Activated CD8-positive, alpha-beta memory T cell treated with anti-CD3 and anti-CD28 coated beads for 1 hour (primary cell): ENCODE results near the gene TSPAN32.
"Not testable (repeated sequence)": the region's sequence is repeated elsewhere in the genome, so short reads cannot be mapped to it uniquely, and the experiment has no call there.

Experiments used
- DNase-seq, 2 donors: peaks; one replicate each; pipeline ENCODE4 v3.0.0-alpha.2; 2020; ENCODE audit warnings: low read depth in 1 of 2; ENCODE audit errors: extremely low read depth in 1 of 2

TSPAN32 gene

GRCh38 chr11:2280208-2280607, 21.6 kb upstream of the TSPAN32 start:
- DNase-seq, result no peak

GRCh38 chr11:2286350-2286749, 15.5 kb upstream of the TSPAN32 start:
- not testable (repeated sequence) for DNase-seq

DNA sequence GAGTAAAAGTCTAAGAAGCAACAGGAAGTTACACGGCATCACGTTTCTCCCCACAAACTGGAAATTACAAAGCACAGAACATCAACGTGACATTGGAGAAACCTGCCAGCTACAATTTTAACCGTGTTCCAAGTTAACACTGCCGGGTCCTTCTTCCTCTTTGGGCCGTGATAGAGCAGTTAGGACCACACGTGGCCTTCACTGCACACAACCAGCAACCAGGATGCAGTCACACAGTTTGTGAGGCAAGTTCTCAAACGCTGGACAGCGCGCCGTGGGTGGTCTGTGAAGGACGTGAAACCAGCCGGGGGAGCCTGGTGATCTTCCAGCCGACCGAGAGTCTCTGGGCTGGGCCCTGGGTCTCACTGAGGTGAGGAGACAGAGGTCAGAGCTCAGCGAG, 14.7 kb upstream of the TSPAN32 start:
- no peak for DNase-seq

GRCh38 chr11:2289350-2289749, 12.5 kb upstream of the TSPAN32 start:
- DNase-seq, result no peak

- DNase-seq, result no peak
These were observed 12.0 kb upstream of the TSPAN32 start for GRCh38 chr11:2289859-2290258.

DNA sequence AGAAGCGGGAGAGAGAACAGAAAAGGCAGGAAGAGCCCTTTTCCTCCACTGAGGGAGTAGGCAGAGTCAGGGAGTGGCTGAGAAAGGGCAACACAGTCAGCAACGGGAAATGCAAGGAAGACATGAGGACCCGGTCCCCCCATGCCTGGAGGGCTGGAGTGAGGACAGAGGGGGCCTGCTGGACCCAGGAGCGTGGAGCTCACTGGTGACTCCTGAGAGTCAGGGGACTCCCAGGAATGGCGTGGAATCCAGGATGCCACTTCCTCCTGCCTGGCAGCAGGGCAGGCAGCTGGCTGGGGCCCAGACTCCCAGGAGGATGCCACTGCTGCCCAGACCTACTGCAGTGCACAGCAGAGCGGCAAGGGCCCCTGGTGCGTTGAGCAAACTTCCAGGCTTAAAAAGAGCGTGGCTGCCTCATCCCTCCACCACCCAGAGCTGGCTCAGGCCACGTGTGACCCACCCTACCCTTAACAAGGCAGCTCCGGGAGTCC, 11.4 kb upstream of the TSPAN32 start:
- DNase-seq, result no peak

DNA sequence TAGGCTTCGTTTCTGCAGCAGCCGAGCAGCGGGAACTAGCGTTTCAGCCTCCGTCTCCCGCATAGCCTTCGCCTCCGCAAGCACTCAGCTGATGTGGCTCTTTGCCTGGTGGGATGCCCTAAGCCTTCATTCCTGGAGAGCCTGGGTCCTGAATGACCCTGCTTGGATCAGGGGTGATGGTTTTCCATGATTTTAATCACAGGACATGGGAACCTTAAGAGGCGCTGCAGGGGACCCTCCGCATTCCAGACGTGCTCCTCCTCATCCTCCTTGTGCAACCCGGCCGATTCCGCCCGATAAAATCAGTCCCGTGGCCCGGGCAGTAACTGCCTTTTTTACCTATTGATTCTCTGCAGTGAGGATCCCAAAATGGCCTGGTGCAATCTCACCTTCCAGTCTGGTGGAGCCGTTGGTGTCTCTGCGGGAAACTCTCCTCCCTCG, 8.3 kb upstream of the TSPAN32 start:
- DNase-seq, result no peak

DNA sequence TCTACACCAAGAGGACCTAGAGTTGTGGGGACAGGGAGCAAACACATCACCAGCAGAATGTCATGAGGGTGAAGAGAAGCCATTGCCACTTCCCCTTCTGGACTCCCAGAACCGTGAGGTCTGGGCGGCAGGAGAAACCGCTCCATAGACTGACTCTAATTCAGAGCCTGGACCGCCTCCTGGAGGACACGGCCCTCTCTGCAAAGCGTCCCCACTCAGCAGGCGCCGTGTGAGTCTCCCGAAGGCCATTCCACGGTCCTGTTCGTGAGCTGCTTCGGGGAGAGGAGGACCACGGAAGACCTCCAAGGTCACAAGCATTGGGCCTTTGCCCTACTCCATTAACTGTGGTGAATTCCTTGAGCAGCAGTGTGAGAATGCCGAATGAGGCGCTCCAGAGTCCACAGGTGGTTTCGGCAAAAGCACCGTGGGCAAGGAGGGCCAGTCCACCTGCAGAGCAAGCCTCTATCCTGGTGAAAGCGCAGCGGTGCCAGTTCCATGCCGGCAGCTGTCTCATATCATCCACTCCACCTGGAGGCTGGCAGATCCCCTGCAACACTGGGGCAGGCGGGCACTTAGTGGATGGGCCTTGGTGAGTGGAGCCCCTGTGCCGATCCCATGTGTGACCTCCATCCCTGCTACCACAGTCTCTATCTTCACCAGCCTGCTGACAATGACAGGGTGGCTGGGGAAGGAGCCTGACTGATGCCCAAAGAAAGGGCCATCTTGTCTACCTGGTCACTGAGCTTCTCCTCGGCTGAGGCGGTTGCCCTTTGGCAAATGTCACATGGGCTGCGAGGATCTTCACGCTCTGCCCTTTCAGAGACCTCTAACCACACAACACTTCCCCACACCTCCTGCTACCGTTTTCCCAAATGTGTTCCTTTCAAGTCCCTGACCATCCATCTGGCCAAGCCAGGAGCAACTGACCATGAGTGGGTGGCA, 7.6 kb upstream of the TSPAN32 start:
- no peak for DNase-seq

GRCh38 chr11:2294926-2295290, 6.9 kb upstream of the TSPAN32 start:
- no peak for DNase-seq

- DNase-seq, result no peak
These were observed 5.6 kb upstream of the TSPAN32 start for GRCh38 chr11:2295971-2296912.

DNA sequence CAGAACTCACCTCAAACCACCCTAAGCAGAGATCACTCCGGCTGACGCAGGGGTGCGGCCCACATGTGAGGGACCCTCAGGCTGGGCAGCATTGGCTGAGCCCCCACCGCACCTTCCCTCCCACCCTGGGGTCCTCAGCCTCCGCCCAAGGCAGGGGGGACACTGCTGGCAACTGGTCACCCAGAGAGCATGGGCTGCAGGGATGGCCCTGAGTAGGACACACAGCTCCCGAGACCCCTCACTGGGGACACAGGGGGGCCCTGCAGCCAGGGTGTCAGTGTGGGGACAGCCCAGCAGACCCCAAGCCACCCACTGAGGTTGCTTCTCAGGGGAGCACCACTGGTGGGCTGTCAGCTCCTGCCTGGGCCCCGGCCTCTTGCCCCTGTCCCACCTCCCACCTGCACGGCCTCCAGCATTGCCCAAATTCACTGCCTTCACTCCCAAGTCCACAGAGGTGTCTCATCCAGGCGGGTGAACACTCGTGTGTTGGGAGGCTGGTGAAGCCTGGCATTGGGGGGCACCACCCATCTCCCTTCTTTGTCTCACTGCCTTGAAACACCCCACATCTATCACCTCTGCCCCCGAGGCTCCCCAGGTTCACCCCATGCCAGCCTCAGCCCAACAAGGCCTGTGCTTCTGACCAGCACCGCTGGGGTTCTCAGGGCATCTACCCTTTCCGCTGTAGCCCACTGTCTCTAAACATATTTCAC, 4.7 kb upstream of the TSPAN32 start:
- DNase-seq, result no peak

DNA sequence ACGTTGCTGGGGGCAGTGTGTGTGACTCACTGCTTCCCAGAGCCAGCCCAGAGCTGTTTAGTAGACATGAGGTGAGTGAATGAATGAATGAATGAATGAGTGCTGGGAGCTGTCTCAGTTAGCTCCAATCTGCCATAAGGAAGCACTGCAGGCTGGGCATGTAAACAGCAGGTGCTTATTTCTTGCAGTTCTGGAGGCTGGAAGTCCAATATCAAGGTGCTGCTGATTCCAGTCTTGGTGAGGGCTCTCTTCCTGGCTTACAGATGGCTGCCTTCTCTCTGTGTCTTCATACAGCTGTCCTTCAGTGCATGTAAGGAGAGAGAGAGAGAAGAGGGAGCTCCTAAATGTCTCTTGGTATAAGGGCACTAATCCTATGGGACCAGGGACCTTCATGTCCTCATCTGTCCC, 4.2 kb upstream of the TSPAN32 start:
- no peak for DNase-seq

DNA sequence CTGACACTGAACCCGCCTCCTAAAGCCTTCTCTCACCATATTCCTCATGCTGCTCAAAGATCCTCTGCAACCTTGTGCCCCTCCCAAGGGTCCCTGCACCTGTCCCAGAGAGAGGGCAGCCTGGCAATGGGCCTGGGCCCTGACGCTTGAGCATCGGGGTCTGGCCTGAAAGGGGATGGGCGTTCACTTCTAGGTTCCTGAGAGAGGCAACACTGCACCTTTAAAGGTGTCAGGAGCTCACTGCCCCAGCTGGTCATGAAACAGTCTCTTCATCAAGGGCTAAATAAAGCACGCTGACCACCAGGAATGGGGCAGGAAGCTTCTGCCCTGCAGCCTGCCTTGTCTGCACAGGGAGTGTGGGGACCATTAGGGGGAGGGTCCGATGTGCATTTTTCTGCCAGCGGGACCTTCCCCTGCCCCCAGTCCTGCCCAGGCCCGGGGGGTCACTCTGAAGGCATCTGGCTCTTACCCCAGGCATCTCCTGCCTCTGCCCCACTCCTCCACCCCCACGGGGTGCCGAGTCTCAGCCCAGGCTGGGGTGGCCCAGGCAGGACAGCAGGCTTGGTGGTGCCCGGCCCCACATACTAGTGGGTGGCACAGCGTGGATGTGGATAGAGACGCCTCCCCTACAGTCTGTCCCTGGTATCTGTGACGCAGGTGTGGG, 3.5 kb upstream of the TSPAN32 start:
- no peak for DNase-seq

DNA sequence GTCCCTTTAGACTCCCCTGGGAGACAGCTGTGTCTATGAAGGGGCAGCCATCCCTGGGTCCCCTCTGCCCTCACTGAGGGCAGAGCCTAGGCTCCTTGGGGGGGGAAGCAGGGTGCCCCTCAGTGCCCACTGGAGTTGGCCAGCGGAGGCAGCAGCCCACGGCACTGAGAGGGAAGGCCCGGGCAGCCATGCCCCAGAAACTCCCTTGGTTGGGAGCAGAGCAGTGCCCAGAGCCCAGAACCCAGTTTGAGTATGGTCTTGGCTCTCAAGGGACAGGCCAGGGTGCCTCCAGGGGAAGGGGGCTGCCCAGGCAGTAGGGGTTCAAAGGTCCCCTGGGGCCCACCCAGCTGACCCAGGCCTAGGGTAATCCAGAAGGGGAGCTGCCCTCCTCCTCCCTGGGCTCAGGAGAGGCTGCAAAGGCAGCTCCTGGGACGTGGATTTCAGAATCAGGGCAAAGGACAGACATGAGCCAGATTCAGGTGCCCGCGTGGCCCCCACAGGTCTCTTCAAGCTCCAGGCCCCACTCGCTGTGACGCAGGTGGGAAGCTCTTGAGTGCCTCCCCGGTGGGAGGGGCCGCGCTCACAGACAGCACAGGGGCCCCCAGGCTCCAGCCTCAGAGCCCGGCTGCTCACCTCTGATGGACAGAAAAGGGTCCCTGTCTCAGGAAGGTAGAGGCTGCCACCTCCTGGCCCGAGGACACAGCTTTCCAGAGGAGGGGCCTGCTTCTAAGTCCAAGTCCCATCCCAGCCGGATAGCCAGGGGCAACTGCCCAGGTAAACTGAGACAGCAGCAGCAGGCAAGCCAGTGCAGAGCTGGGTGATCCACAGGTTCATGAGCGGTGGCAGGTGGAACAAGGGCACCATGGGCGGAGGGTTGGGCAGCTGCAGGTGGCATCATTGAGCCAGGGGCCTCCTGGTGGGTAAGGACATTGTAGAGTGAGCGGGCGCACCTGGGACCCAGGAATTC, 2.7 kb upstream of the TSPAN32 start:
- peak in 1 of 2 donors; percentile 19 for DNase-seq

DNA sequence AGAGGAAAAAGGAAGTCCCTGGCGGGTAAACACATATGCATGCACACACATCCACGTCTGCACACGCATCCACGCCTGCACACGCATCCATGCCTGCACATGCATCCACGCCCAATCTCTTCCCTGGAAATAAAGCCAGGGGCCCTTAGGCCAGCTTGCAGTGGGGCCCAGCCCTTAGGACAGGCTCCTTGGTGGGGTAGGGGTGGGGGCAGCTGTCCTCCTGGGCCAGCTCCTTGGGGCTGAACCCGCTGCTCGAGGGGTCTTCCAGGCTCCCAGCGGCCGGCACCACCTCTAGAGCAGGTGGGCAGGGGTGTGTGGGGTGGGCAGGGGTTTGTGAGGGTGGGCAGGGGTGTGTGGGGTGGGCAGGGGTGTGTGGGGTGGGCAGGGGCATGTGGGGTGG, 2.0 kb upstream of the TSPAN32 start:
- no peak for DNase-seq

- no peak for DNase-seq
These were observed 1.4 kb upstream of the TSPAN32 start for GRCh38 chr11:2300290-2300935.

DNA sequence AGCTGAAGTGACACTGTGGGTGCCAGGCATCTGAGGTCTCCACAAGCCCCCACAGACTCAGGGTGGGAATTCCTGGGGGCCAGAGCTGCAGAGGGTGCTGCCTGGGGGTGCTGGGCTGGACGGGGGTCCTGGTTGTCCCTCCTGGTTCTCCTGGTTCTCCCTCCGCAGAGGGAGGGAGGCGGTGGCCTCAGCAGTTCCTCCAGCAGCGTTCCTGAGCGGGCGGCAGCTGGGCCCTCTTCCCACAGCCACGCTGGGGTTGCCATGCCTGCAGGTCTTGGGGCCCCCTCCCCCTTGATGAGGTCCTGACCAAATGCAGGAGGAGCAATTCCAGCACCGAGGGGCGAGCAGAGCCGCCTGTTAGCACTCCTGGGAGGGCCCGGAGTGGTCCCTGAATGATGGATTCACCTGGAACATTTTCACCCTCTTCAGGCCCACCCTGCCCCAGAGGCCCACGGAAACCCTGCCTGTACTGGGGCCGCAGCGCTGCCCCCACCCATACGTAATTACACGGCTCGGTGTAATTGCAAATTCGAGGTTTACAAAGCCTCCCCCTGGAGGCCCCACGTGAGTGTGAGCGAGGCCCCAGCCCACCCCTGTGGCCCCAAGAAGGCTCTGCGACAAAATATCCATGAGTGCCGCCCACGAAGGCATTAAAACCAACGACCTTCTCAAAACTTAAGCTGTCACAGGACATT, 730 bp upstream of the TSPAN32 start:
- no peak for DNase-seq

GRCh38 chr11:2302306-2302895, 588 bp downstream of the TSPAN32 start:
- no peak for DNase-seq
